GM10266 (cell line): ENCODE data around the gene PCNX2.

Experiments used
- DNase-seq: peaks from one replicate; pipeline ENCODE4 v3.0.0; 2012; ENCODE audit errors: extremely low spot score
- TF ChIP-seq, protein P1 (sequence below): IDR thresholded peaks from 2 replicates; pipeline ENCODE4 v1.5.1; 2012; ENCODE audit warnings: mild to moderate bottlenecking, low read depth; ENCODE audit not compliant: control insufficient read depth, insufficient read depth; ENCODE audit errors: missing control alignments

The PCNX2 gene

GRCh38 chr1:232965124-232965911 is 330.2 kb downstream of the PCNX2 start:
- DNase-seq, result no peak

DNA sequence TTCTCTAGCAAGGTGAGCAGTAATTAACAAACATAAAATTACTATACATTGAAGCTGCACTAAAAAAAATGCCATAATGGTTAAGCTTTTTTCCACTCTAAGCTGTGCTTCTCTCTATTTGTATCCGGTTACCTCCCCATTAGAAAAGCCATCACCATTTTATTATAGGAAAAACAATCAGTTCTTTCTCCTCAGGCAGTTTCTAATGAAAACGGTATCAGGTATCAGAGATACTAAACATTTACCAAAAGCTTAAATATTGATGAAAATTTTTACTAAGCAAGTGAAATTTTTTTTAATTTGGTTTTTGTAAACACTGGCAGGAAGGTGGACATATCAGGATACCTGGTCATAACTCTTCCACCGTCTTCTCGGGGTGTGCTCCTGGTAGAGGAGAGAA is 330.9 kb downstream of the PCNX2 start:
- DNase-seq, result no peak
- TF ChIP-seq, protein P1, sequence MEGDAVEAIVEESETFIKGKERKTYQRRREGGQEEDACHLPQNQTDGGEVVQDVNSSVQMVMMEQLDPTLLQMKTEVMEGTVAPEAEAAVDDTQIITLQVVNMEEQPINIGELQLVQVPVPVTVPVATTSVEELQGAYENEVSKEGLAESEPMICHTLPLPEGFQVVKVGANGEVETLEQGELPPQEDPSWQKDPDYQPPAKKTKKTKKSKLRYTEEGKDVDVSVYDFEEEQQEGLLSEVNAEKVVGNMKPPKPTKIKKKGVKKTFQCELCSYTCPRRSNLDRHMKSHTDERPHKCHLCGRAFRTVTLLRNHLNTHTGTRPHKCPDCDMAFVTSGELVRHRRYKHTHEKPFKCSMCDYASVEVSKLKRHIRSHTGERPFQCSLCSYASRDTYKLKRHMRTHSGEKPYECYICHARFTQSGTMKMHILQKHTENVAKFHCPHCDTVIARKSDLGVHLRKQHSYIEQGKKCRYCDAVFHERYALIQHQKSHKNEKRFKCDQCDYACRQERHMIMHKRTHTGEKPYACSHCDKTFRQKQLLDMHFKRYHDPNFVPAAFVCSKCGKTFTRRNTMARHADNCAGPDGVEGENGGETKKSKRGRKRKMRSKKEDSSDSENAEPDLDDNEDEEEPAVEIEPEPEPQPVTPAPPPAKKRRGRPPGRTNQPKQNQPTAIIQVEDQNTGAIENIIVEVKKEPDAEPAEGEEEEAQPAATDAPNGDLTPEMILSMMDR, result no peak

More at GRCh38 chr1:232965124-232965911, 330.2 kb downstream of the PCNX2 start:
- TF ChIP-seq, protein P1, result no peak

DNA sequence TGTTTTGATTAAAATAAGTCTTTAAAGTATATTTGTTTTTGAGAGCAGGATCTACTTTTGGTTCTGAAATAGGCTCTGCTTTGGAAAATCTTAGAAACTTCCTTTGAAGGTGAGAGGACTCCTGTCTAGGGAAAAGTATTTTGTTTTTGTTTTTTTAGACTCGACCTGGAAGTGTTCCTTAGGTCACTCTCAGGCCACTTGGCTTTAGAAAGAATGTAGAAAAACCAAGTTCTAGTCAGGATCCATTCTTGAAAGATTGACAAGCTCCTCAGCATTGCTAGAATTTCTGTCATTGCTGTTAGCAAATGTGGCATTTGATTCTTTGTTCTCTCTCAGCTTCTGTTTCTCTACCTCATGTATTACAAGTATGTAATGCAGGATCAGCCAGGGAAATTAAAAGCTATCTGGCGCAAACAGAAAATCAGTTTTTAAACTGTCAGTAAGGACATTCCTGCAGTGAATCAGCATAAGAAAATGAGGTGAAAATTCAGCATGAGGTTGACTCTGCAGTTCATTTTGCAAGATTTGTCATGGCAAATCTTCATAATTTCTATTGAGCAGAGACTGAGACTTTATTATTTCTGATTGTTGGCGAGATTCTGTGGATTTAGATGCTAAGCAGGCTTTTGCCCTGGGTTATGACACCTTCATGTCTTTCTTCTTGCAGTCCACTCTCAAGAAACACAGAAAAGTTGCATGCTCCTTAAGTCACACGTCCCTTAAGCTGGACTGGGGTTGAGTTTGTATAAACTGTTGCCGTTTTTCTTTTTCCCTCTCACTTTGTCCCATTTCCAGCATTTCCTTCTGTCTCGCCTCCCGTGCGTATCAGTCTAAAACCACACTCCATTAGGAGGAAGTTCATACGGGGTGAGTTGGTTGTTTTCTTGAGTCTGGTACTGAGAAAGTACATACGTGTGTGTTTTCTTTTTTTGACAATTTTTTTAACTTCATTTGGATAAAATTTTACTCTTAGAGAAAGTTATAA is 332.5 kb downstream of the PCNX2 start:
- DNase-seq, result no peak
- TF ChIP-seq, protein P1, result no peak

GRCh38 chr1:232958067-232958466 is 337.5 kb downstream of the PCNX2 start:
- DNase-seq, result no peak
- TF ChIP-seq, protein P1, result no peak

DNA sequence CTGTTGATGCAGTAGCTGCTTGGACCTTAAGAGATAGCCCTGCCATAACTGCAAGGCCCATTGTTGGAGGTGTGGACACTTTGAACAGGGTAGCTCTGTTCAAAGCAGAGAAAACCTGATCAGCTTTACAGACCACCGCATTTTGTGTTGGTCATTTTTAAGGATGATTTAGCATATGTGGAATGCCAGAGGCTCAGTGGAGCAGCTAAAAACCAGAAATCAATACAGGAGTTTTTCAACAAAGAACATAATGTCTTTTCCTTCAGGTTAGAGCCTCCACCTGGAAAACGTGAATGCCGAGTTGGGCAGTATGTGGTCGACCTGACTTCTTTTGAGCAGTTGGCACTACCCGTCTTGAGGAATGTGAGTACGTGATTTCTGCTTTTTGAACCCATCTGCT is 339.4 kb downstream of the PCNX2 start:
- no peak for DNase-seq
- TF ChIP-seq, protein P1, result no peak

GRCh38 chr1:232954594-232955365 is 340.7 kb downstream of the PCNX2 start:
- no peak for DNase-seq

More at GRCh38 chr1:232954594-232955365, 340.7 kb downstream of the PCNX2 start:
- TF ChIP-seq, protein P1, result no peak
